GM12865 (cell line): Measurements from ENCODE around the gene CCT6B.

Source experiments
- DNase-seq: peaks from one replicate; pipeline ENCODE4 v3.0.0; 2010; ENCODE audit warnings: low read depth
- H3K4me3 ChIP-seq: 2 replicates; pipeline ENCODE4 v1.5.1; 2011; ENCODE audit warnings: mild to moderate bottlenecking, low read depth, low read length, control low read depth
- TF ChIP-seq, protein P1 (sequence below): IDR thresholded peaks from 2 replicates; pipeline ENCODE4 v1.5.1; 2011; ENCODE audit warnings: low read length, control low read depth, low read depth, inconsistent platforms; ENCODE audit not compliant: insufficient read depth; ENCODE audit errors: missing control alignments

The CCT6B gene

DNA sequence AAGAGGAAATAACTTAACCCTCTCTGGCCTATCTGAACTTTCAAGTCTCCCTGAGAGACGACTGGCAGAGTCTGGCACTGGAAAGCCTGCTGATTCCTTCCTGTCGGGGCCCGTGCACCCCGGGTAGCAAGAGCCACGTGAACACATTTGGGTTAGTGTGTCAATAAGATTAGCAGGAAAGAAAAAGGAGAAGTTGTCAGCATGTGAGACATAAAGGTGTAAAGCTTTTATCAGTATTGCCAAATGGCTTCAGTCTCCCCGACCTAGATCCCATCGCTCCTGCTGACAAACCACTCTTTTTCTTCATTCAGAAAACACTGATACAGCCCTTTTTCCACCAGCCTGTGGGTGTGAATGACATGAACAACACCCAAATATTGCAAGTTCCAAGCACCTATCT lies 74.4 kb downstream of the CCT6B start:
- DNase-seq, result no peak
- TF ChIP-seq, protein P1, sequence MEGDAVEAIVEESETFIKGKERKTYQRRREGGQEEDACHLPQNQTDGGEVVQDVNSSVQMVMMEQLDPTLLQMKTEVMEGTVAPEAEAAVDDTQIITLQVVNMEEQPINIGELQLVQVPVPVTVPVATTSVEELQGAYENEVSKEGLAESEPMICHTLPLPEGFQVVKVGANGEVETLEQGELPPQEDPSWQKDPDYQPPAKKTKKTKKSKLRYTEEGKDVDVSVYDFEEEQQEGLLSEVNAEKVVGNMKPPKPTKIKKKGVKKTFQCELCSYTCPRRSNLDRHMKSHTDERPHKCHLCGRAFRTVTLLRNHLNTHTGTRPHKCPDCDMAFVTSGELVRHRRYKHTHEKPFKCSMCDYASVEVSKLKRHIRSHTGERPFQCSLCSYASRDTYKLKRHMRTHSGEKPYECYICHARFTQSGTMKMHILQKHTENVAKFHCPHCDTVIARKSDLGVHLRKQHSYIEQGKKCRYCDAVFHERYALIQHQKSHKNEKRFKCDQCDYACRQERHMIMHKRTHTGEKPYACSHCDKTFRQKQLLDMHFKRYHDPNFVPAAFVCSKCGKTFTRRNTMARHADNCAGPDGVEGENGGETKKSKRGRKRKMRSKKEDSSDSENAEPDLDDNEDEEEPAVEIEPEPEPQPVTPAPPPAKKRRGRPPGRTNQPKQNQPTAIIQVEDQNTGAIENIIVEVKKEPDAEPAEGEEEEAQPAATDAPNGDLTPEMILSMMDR, result no peak
- no peak overlapping the region for H3K4me3 ChIP-seq

DNA sequence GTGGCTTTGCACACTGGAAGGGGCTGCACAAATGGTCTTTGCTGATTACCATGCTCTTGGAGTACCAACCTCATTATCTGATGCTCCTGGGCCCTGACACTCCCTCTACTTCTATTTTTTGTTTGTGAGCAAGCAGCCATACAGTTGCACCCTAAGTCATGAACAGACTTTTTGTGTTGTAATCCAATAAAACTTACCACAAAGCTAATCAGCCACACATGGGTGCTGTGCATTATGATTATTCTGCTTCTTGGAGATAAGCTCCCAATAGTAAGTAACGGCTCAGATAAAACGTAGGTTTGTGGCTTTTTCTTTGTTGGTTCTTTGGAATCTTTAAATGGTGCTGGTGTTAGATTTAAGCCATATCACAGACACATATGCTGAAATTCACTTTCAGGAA lies 76.2 kb downstream of the CCT6B start:
- H3K4me3 ChIP-seq, result no peak overlapping the region
- no peak for DNase-seq
- TF ChIP-seq, protein P1, result no peak

DNA sequence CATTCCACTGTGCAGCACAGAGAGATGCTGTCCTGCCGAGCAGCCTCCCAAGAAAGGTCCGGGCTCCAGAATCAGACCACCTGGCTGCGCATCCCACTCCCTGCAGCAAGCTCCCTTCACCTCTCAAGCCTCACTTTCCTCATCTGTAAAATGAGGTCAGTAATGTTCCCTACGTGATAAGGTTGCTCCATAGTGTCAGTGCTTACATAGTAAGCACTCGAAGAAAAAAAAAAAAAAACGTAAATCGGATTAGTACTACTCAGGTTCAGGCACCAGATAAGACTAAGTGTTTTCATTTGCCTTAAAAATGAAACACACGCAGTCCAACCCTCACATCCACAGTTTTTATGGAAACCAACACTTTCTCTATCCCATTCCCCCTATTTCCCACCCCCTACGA lies 76.7 kb downstream of the CCT6B start:
- H3K4me3 ChIP-seq, result no peak overlapping the region
- TF ChIP-seq, protein P1, result no peak
- DNase-seq, result no peak

DNA sequence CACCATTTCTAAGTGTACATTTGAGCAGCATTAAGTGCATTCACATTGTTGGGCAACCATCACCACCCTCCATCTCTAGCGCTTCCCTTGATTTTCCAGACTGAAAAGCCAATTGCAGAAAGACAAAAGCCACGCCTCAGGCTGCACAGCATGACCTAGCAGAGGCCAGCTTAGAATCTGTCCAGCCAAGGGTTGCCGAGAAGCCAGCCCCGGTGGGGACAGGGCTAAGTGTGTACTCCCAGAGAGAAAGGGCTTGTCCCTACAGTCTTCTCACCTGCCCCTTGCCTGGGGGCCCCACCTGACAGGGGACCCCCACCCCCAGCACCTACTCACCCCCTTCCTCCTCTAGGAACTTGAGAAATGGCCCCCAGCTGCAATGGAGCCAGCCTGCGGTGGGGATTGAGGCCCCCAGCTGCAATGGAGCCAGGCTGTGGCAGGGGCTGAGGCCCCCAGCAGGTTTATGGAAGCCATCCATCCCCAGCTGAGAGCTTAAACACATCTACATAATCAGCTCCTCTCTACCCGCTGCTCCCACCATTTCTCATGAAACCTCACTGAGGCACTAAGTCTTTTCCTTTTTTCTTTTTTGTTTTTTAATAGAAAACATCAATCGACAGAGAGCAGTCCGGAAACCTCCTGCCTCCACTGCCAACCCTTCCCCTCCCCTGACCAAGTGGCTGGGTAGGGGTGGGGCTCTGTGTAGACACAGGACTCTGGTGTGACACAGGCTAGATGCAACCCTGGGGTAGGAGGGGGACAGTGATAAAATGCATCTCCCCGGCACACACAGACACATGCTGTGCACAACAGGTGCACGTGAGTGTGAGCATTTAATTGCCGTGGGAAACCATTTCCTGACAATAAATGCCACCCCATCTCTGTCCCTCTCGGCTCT lies 77.9 kb downstream of the CCT6B start:
- DNase-seq, result no peak
- TF ChIP-seq, protein P1, result no peak
- H3K4me3 ChIP-seq, result no peak overlapping the region

DNA sequence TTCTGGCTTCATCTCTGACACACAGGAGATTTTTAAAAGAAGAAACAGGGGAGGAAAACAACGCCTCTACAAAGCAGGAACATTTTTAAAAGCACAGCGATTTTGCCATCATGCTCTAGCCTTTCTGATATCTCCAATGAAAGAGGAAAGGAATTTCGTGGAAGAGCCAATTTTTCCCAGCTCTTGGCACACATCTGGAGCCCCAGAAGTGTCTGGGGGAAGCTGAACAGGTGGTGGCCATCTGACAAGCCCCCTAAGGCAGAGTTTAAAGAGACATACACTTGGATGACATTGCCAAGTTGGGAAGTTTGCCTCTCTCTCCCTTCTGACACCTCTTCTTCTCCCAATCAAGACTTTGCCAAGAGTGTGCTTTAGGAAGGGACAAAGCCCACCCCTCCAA lies 82.1 kb downstream of the CCT6B start:
- H3K4me3 ChIP-seq, result no peak overlapping the region
- TF ChIP-seq, protein P1, result no peak
- no peak for DNase-seq
